ENCODE results near the gene C4B.
"Not testable (repeated sequence)": the region's sequence is repeated elsewhere in the genome, so short reads cannot be mapped to it uniquely, and the experiment has no call there.

DNA sequence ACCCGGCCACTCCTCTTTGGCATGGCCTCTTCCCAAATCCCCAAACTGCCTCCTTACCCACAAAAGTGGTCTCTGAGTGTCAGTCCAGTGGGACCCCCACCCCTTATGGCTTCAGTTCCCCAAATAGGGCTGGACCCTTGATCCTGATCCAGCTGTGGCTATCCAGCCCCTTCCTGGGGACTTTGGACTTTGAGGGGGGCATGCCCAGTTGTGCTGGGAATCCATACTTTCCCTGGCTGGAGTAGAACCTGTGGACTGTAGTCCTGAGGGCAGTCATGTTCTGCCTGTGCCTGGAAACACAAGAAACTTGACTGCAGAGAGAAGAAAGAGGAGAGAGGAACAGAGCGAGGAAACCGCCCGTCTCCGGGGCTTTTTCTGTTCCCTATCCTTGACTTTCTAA, 22.5 kb downstream of the C4B start:
- TF ChIP-seq, protein P1, sequence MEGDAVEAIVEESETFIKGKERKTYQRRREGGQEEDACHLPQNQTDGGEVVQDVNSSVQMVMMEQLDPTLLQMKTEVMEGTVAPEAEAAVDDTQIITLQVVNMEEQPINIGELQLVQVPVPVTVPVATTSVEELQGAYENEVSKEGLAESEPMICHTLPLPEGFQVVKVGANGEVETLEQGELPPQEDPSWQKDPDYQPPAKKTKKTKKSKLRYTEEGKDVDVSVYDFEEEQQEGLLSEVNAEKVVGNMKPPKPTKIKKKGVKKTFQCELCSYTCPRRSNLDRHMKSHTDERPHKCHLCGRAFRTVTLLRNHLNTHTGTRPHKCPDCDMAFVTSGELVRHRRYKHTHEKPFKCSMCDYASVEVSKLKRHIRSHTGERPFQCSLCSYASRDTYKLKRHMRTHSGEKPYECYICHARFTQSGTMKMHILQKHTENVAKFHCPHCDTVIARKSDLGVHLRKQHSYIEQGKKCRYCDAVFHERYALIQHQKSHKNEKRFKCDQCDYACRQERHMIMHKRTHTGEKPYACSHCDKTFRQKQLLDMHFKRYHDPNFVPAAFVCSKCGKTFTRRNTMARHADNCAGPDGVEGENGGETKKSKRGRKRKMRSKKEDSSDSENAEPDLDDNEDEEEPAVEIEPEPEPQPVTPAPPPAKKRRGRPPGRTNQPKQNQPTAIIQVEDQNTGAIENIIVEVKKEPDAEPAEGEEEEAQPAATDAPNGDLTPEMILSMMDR (IDR thresholded peaks at IDR 0.05): not testable (repeated sequence)
- TF ChIP-seq ZFX (IDR thresholded peaks at IDR 0.05; ENCODE audit: borderline replicate concordance): not testable (repeated sequence)

Measured in 22Rv1 (cell line).